Measurements from ENCODE around the gene POU2F3. TPM values are rescaled to one million over a fixed set of nuclear protein-coding genes. Genes with fewer than 3 reads are reported as not detected.
A peak's percentile ranks its signal among the peaks of the same experiment; 100 is the strongest.

POU2F3 gene
- total RNA-seq, 2 donors from 2014 or later = 0.77 to 1.5 TPM

- intact Hi-C loops (cut with DNase I) = no loop called here
- H3K27me3 ChIP-seq = no peaks in the 10 kb centered on the region
- TF ChIP-seq CTCF (IDR thresholded peaks at IDR 0.05) = no peak
- H3K9ac ChIP-seq (ENCODE audit: low read depth in 2 of 2, low read length in 2 of 2) = no peak overlapping the region
- no peak for DNase-seq
- no peaks in the 10 kb centered on the region for H3K9me3 ChIP-seq
- H3K27ac ChIP-seq = no peak overlapping the region
- no peaks in the 10 kb centered on the region for H3K4me1 ChIP-seq
- no peak overlapping the region for H3K4me3 ChIP-seq
- no peaks in the 10 kb centered on the region for H3K36me3 ChIP-seq
These were observed 12.6 kb upstream of the POU2F3 start for GRCh38 chr11:120227228-120227852.

- no peaks in the 10 kb centered on the region for H3K27me3 ChIP-seq
- no peaks in the 10 kb centered on the region for H3K9me3 ChIP-seq
- intact Hi-C loops (cut with DNase I) = loop anchor here (1.0 kb wide), 1 partner anchor 57 kb away; no protein-coding TSS in a partner anchor
- H3K9ac ChIP-seq (ENCODE audit: low read depth in 2 of 2, low read length in 2 of 2) = no peak overlapping the region
- H3K4me1 ChIP-seq = peaks cover 3% of the 10 kb centered on the region
- no peak overlapping the region for H3K27ac ChIP-seq
- no peak overlapping the region for H3K4me3 ChIP-seq
- DNase-seq = no peak
- no peaks in the 10 kb centered on the region for H3K36me3 ChIP-seq
- TF ChIP-seq CTCF (IDR thresholded peaks at IDR 0.05) = no peak
These were observed 11.1 kb upstream of the POU2F3 start for GRCh38 chr11:120228794-120229384.

GRCh38 chr11:120229451-120230424, 10.2 kb upstream of the POU2F3 start:
- no peak for DNase-seq
- no peaks in the 10 kb centered on the region for H3K36me3 ChIP-seq

GRCh38 chr11:120230433-120231071, 9.4 kb upstream of the POU2F3 start:
- H3K9me3 ChIP-seq = no peaks in the 10 kb centered on the region
- DNase-seq = no peak
- no peak overlapping the region for H3K4me3 ChIP-seq
- no peak for TF ChIP-seq CTCF (IDR thresholded peaks at IDR 0.05)
- no peaks in the 10 kb centered on the region for H3K27me3 ChIP-seq
- H3K9ac ChIP-seq (ENCODE audit: low read depth in 2 of 2, low read length in 2 of 2) = no peak overlapping the region
- intact Hi-C loops (cut with DNase I) = no loop called here
- no peaks in the 10 kb centered on the region for H3K36me3 ChIP-seq
- H3K27ac ChIP-seq = no peak overlapping the region
- peaks cover 3% of the 10 kb centered on the region for H3K4me1 ChIP-seq

More at GRCh38 chr11:120229451-120230424, 10.2 kb upstream of the POU2F3 start:
- no peak overlapping the region for H3K4me3 ChIP-seq
- TF ChIP-seq CTCF (IDR thresholded peaks at IDR 0.05) = peak; percentile 43
- intact Hi-C loops (cut with DNase I) = loop anchor here (1.0 kb wide), 1 partner anchor 57 kb away; no protein-coding TSS in a partner anchor
- H3K9ac ChIP-seq (ENCODE audit: low read depth in 2 of 2, low read length in 2 of 2) = no peak overlapping the region
- no peaks in the 10 kb centered on the region for H3K9me3 ChIP-seq
- H3K27ac ChIP-seq = no peak overlapping the region
- H3K4me1 ChIP-seq = peaks cover 3% of the 10 kb centered on the region
- no peaks in the 10 kb centered on the region for H3K27me3 ChIP-seq

- Histone ChIP-seq H3K27me3 (no peaks in the 10 kb centered on the region), H3K4me3 (no peak overlapping the region), H3K9ac (ENCODE audit: low read depth in 2 of 2, low read length in 2 of 2) (no peak overlapping the region), H3K27ac (no peak overlapping the region), H3K9me3 (no peaks in the 10 kb centered on the region), H3K4me1 (peaks cover 3% of the 10 kb centered on the region), H3K36me3 (no peaks in the 10 kb centered on the region)
- TF ChIP-seq CTCF (IDR thresholded peaks at IDR 0.05) = no peak
- DNase-seq = no peak
- intact Hi-C loops (cut with DNase I) = no loop called here
These were observed 8.0 kb upstream of the POU2F3 start for GRCh38 chr11:120231963-120232362.
